ENCODE data around the gene NR3C2.

DNA sequence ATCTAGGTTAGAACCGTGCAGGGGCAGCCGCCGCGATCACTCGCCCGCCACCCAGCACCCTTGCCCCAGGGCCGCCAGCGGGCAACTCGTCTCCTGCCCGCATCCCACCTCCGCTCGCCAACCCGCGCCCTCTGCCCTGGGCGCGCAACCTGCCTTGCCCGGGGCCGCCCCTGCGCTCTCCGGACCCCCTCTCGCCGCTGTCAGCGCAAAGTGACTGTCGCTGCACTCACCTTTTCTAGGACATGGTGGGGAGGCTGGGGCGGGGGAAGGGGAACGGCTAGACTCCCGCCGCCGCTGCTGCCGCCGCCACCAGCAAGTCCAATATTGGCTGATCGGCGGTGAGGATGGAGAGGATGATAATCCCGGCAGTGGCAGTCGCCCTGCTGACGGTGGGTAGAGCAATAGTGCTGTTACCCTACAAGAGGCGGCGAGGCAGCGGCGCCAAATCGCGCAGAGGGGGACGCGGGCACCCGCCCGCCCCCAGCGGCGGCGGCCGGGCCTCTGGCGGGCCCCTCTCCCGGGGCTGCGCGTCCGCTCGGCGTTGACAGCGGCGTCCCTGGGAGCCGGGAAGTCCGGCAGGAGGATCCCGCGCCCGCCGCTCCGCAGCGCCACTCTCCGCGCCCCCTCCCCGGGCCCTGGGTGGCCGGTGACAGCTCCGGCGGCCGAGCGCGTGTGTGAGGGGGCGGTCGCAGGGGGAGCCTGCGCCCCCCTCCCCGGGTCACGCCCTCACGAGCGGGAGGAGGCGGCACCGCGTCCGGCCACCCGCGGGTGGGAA, 2.3 kb upstream of the NR3C2 start:
- TF ChIP-seq EZH2 (IDR thresholded peaks at IDR 0.05) (no peak), FOXP2 (optimal IDR thresholded peaks at IDR 0.05; ENCODE audit: control extremely low read depth, extremely low read length, insufficient read depth) (no peak), POLR2AphosphoS5 (IDR thresholded peaks at IDR 0.05; ENCODE audit: borderline replicate concordance, low read depth, low read length) (no peak)
